HG03565 (cell line): ENCODE results near the gene ASCL1.
A peak's percentile ranks its signal among the peaks of the same experiment; 100 is the strongest.

ENCODE experiments used
- ATAC-seq: cut with Tn5 transposase; IDR thresholded peaks from one replicate; pipeline ENCODE4 v1.9.1; 2021; ENCODE audit warnings: mild to moderate bottlenecking, moderate library complexity; ENCODE audit not compliant: unreplicated experiment

The ASCL1 gene

DNA sequence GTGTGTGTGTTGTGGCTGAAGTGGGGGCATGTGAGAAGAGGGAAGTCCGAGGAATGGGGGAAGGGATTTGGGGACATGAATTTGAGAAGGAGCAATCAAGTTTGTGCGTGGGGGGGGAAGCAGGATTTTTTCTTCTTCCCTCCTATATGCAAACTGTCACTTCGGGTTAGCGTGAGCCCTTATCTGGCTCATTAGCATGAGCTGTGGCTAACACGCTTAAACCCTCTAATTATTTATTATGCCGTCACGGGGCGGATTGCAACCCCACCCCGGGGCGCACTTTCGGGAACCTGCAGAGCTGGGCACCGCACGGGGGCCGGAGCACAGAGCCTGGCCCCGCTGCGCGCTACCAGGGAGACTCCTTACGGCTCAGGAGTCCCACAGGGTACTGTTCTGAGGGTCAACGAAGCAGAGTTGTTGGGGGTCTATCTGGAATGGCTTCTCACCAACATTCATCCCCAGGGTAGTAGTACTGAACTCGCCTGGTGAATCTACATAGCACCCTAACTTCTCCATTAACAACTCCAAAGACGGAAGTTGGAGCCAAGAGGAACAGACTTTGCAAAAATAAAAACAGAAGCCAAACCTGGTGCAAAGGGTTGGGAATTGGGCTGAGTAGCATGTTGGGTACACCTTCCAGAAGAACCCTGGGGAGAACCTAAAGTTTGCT is 6.4 kb upstream of the ASCL1 start:
- no peak for ATAC-seq

DNA sequence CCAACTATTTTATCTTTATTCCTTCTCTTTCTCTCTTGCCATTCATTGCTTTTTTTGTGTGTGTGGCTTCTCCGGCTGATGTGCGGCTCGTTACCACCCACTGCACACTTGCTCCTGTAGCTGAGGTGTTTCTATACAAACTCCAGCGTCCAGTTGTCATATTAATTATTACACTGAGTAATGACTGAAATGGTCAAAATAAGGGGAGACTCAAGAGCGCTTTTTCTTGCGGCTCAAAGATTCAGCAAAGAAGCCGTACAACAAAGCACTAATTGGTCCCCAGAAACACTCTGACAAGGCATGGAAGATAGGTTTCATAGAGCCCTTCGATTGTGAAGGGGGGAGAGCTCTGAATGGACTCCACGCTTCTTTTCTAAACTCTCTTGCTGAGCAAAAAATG is 5.6 kb upstream of the ASCL1 start:
- no peak for ATAC-seq

DNA sequence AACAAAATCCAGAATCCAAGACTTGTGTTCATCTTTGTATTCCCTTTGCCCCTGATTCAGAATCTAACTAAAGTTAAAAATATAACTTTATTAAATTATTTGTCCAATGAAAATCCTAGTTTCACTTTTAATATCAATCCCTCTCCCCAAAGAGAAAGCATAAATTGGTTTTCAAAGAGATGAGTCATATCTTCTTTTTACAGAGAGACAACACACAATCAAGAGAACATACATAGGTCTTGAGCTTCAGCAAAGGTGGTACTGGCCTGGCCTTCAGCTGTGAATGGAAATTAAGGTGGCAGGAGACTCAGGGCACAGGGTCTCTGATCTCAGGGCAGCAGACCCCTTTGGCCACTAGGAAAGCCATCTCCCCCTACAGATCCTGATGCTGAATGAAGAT is 4.3 kb upstream of the ASCL1 start:
- no peak for ATAC-seq

DNA sequence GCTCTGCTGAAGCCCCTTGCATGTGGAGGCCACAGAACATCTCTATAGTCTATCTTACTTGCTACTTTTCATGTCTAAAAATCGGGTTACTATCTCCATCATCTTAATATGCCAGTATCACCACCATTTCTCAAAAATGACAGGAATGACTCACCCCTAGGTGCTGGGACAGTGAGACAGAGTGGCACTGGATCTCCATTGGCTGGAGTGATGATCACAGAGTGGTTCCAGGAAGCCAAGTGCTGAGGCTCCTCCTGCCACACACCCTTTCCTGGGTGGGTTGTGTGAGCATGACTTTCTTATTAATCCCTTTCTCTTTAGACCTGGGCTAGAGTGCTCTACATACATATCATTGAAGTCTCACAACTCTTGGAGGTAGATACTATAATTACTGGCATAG is 3.3 kb upstream of the ASCL1 start:
- no peak for ATAC-seq

DNA sequence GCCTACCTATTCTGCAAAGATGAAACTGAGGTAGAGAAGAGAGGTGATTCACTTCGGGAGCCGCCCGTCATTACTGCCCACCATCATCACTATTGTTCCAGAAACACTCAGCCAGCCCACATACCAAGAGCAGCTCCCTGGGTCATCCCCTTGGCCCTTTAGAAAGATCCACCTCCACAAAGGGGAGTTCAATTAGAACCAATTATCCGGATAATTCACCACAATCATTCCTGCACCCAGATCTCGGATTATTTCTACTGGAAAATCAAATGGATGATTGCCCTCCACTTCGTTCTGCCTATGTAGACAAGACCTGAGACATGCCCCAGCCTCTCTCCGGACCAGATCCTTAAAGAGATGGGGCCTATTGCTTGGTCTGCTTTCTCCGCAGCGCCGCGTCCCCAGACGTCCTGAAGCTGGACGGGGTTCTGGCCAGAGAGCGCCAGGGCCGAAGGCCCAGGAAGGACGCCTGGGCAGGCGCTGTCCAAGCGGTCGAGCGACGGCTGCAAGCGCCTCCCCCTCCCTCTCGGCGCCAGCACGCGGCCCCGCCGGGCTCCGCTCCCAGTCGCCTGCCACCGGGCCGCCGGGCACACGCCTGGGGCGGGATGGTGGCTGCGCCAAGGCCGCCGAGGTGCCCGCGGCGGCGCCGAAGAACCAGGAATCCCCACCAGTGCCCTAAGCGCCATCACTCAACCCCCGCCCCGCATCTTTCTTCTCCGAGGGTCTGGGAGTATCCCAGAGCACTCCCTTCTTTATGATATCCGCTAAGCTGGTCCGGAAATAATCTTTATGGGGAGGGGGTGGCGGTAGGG is 1.3 kb upstream of the ASCL1 start:
- ATAC-seq, result no peak

DNA sequence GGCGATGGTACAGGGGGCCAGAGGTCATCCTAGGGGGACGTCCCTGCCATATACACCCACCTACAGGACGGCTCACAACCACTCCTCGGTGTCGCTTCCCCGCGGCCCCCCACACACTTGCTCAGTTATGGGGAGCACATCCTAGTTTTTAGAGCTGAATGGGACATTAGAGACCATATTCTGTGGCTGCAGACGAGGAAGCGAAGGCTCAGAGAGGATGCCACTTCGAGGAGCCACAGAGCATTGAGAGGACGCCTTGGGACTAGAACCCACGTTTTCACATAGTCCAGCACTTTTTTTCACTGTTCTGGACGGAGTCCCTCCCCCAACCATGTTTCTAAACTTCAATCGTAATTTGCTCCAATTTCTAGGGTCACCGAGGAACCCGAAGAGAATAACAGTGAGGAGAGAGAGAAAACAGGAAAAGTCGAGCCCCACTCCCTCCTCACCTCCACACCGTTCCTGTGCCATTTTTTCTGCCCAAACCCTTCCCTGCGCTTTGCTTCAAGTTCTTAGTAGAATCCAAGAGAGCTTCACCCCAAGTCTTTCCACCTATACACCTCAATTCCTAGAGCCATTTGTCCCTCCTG is 641 bp upstream of the ASCL1 start:
- no peak for ATAC-seq

DNA sequence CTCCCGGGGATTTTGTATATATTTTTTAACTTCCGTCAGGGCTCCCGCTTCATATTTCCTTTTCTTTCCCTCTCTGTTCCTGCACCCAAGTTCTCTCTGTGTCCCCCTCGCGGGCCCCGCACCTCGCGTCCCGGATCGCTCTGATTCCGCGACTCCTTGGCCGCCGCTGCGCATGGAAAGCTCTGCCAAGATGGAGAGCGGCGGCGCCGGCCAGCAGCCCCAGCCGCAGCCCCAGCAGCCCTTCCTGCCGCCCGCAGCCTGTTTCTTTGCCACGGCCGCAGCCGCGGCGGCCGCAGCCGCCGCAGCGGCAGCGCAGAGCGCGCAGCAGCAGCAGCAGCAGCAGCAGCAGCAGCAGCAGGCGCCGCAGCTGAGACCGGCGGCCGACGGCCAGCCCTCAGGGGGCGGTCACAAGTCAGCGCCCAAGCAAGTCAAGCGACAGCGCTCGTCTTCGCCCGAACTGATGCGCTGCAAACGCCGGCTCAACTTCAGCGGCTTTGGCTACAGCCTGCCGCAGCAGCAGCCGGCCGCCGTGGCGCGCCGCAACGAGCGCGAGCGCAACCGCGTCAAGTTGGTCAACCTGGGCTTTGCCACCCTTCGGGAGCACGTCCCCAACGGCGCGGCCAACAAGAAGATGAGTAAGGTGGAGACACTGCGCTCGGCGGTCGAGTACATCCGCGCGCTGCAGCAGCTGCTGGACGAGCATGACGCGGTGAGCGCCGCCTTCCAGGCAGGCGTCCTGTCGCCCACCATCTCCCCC is 777 bp downstream of the ASCL1 start:
- peak; percentile 55 for ATAC-seq

DNA sequence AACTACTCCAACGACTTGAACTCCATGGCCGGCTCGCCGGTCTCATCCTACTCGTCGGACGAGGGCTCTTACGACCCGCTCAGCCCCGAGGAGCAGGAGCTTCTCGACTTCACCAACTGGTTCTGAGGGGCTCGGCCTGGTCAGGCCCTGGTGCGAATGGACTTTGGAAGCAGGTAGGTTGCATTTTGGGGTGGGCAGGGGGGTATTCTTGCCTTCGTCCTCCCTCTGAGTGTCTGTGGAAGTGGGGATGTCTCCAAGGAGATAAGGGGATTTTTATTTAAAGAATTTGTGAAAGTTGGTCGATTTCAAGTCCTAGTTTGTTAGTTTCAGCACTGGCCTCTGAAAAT is 1.3 kb downstream of the ASCL1 start:
- ATAC-seq, result no peak

DNA sequence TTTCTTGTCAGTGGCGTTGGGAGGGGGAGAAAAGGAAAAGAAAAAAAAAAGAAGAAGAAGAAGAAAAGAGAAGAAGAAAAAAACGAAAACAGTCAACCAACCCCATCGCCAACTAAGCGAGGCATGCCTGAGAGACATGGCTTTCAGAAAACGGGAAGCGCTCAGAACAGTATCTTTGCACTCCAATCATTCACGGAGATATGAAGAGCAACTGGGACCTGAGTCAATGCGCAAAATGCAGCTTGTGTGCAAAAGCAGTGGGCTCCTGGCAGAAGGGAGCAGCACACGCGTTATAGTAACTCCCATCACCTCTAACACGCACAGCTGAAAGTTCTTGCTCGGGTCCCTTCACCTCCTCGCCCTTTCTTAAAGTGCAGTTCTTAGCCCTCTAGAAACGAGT is 1.9 kb downstream of the ASCL1 start:
- no peak for ATAC-seq

DNA sequence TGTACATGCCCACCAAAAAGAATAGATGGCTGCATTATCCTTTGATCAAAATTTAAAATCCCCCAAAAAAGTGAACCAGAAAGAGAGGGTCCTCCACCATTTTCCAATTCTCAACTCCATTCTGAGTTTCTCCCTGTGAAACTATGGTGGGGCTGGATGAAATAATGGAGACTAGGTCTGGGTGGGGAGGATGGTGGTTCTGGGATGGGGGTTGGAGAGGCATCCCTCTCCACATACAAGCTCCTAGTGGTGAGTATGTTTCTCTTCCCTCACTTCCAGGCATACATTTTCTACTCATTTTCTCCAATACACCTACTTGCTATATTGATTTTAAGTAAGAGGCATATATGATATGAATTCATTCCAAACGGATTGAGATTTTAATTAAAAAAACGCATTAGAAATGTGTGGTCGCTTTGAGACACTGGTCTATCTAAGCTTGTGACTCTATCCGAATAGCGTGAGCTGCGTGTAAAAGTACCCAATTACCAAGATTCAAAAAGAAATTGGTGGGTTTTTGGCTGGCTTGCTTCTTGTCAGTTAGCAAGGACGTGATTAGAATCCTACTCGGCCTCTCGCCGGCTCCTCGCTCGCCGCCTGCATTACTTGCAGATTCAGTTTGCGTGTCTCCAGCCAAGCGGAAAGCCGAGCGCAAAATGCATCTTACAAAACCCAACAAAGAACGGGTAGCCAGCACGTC is 3.4 kb downstream of the ASCL1 start:
- ATAC-seq, result no peak

DNA sequence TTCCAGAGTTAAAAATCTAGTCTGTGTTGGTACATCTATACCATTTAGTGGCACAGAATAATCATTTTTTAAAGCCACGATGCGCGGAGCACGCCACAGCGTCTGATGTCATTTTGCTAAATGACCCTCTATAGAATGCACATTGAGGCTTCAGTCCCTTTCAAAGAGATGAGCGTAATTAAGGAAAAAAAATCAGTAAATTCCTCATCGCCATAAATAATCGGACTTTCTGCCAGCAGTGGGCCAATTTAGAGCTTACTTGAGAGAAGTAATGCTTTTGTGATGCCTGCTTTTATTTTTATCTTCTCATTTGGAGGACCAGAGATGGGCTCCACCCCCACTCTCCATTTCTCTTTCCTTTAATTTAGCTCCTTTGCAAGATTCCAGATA is 4.0 kb downstream of the ASCL1 start:
- ATAC-seq, result no peak

DNA sequence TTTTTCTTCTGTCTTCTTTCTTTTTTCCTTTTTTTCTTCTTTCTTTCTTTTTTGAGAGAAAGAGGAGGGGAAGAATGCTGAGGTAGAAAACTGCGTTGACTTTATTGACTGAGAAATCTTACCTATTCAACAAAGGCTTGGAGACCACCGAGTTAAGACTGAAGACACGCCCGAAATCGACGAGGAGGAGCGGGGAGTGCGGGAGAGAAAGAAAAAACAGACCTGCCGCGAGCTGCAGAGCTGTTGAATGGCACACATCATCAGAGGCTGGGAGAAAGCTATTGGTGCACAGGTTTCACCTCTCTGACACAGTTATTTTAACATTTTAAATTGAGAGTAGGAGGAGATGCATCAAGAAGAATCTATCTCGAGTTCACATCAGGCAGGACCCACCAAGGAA is 5.1 kb downstream of the ASCL1 start:
- ATAC-seq, result no peak

DNA sequence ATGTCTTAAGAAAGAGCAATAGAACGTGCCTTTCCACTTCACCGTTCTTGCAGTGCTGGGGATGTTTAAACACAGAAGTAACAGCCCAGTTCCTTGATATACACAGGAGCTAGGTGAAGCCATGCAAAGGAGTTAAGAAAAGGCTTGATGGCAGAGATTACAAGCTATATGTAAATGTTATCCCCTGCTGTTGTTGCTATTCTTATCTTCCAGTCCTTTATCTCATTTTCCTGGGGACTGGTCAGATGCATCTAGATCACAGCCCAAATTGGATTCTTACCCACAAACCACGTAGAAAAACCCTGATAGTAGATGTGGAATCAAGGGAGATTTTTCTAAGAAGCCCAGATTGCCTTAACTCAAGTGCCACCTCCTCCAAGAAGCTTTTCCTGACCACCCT is 5.5 kb downstream of the ASCL1 start:
- no peak for ATAC-seq

DNA sequence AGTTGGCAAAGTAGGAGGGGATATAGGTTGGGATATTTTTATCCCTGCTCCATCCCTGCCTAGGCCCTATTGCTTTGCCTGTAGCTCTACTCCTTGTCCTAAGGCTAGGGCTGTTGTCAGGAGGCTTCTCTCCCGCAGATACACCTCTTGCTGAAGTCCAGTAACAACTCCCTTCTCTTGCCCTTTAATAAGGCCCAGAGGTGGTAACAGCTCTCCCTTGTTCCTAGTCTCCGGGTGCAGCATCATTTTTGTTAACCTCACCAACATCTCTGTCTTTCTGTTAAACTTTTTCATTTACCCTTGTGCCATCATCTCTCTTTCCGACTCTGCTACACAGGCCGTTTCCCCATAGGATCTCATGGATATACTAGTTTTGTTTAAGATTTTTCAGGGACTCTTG is 6.3 kb downstream of the ASCL1 start:
- no peak for ATAC-seq

DNA sequence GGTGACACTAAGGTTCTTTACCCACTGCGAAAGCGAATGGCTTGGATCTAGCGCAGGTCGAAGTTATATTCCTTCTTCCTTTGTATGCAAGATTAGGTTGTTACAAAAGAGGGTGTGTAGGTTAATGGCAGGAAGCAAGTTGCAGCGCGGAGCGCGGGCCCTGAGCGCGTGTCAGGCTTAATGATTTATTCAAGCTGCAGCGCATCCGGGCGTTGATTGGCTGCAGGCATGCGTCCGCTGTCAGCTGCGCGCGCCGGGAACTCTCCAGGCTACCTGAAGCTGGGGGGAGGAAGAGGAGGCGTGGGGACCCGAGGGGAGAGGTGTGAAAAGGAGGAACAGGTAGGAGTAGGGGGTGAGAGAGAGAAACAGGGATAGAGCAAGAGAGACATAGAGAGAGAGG is 7.4 kb downstream of the ASCL1 start:
- no peak for ATAC-seq

DNA sequence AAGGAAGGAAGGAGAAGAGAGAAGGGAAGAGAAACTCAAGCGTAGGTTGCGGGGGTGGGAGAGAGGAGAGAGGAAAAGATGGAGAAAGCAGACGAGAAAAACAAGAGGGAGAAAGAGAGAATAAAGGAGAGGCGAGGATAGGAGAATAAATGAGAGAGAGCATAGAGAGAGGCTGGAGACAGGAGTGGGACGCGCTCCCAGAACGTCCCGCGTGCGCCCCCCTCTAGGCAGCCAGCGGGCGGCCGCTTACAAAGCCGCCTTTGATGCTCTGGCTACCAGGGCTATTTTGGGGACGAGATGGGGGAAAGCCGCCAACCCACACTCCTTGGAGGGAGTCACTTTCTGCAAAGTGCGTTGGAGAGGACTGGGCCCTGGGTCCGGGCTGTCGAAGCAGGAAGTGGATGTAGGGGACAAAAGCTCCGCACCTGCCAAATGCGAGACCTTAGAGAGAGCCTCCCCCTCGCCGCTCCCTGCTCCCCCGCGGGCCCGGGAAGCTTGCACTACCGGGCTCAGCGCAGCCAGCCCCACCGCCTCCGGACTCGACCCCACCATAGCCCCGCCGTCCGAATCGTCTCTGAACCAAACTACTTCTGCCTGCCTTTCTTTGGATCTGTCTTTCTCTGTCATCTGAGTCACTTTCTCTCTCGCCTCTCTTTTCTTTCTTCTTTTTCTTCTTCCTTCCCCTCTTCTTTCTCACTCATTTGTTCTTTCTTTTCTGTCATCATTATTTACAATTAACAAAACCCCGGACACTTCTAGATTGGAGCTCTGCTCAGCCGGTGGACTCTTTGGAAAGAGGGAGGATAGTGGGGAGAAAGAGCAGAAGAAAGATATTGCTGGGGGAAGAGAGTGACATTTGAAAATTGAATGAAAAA is 8.0 kb downstream of the ASCL1 start:
- ATAC-seq, result no peak

DNA sequence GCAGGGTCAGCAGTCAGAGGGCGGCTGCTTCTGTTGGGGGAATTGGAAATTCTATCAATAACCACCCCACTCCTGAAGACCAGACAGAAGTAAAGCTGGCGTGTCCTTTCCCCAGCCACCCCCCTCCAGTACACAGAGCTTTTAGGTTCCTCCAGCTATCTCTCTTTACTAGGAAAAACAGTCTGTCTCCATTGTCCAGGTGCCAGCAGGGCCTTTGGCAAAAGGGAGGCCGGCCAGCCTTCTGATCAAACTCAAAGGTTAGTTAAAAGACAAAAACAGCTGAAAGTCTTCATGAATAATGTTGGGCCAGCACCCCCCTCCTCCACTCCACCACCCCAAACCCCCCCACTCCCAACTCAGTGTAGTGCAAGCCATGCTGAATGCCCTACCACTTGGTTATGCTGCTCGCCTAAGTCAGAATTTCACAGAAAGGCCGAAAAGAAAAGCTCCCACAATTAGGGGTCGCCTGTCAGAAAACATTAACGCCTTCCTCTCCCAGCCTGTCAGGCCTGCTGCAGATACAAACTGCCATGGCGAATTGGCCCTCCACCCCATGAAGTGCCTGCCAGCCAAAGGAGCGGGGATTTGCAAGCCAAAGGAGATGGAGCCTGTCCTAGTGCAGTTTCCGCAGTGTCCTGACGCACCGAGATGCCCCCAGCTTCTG is 8.9 kb downstream of the ASCL1 start:
- ATAC-seq, result no peak

DNA sequence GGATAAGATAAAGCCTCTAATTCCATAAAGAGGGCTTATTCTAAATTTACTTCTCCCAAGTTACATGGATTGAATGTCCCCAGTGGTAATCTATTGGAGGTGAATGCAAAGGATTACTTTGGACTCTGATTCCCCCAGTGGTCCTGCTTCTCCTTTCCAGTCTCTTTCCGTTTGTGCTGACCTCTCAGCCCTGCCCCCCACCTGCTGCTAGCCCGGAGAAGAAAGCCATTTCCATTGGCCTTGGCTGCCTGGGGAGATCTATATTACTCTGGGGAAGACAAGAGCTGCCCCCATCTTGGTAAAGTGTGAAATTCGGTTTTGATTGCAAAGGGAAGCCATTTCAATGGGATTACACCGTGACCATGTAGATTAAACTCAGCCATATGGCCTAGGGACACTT is 13.3 kb downstream of the ASCL1 start:
- no peak for ATAC-seq

DNA sequence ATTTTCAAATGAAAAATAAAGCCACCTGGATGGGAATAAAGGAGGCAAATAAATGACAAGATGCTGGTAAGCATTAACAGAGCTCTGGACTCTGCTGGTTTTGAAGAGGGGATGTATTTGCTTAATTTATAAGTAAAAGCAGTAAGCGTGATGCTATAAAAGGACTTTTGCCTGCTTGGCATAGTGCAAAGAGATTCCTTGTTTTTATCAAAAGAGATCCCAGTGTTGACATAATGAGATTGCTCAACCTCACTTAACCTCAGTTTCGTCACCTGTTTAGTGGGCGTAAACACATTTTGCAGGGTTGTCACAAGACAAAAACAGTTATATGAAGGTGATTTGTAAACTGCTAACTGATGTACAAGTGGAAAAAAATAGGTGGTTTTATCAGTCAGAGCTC is 13.8 kb downstream of the ASCL1 start:
- no peak for ATAC-seq

DNA sequence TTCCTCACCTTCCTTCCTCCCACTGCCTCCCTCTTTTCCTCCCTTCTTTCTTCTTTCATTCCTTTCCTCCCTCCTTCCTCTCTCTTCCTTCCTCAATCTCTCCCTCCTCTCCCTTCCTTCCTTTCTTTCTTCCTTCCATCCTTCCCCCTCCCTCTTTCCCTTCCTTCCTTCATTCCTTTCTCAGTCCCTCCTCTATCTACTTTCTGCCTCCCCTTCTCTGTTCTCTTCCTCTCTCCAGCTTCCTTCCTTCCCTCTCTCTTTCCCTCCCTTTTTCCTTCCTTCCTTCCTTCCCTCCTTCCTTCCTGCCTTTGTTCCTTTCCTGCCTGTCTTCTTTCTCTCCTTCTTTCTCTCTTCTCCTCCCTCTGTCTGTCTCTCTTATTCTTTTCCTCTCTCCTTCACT is 16.1 kb downstream of the ASCL1 start:
- no peak for ATAC-seq
